ENCODE results near the gene CPA2. TPM values are rescaled to one million over a fixed set of nuclear protein-coding genes. Genes with fewer than 3 reads are reported as not detected.
A peak's percentile ranks its signal among the peaks of the same experiment; 100 is the strongest.

Gene CPA2
- total and polyA plus RNA-seq, 2 experiments from 2014 or later, result not detected

DNA sequence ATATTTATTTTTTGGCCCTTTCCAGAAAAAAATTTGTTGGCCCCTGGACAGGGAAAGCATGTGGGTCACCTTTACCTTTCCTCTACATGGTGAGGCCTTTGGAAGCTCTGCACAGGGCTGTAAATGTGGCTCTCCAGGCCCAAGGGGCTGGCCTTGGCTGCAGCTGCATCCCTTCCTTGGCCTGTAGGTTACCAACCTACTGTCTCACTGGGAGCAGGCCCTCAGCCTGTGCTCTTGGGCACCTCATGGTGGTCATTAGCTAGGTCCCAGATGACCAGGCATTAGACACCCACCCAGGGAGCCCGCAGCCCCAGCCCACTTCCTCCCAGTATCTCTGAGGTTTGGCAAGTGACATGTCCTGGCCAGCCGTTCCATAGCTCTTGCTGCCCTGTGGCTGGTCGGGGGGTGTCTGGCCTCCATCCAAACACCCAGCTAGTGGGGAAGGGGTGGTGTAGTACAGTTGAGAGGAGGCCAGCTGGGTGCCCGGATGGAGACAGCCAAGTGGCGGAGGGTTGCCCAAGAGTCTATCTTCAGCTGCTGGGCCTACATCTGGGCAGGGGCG is 70.8 kb downstream of the CPA2 start:
- Mint-ChIP-seq H3K9me3 (no peaks in the 10 kb centered on the region), H3K36me3 (ENCODE audit: low read depth) (no peaks in the 10 kb centered on the region), H3K27ac (peak overlapping the region; percentile 86), H3K4me1 (peaks cover 18% of the 10 kb centered on the region), H3K27me3 (ENCODE audit: insufficient read depth, low read depth, poor library complexity) (peaks cover 2% of the 10 kb centered on the region), H3K4me3 (no peak overlapping the region)
- Histone ChIP-seq H3F3A (replicated peaks; ENCODE audit: low read depth) (no peaks in the 10 kb centered on the region), H4K20me1 (replicated peaks; ENCODE audit: insufficient read depth) (no peaks in the 10 kb centered on the region), H3K9me2 (ENCODE audit: insufficient read depth) (peaks cover 15% of the 10 kb centered on the region), H3K4me1 (ENCODE audit: insufficient read depth) (peaks cover 17% of the 10 kb centered on the region), H3K4me2 (peak overlapping the region; percentile 68), H3K36me3 (ENCODE audit: insufficient read depth) (no peaks in the 10 kb centered on the region), H2AFZ (peak overlapping the region; percentile 30), H3K4me3 (no peak overlapping the region), H3K79me2 (replicated peaks; ENCODE audit: insufficient read depth) (no peaks in the 10 kb centered on the region), H3K27ac (ENCODE audit: low read depth) (no peak overlapping the region), H3K27me3 (ENCODE audit: insufficient read depth) (no peaks in the 10 kb centered on the region)
- ATAC-seq, result peak; percentile 45
- no peak for DNase-seq (ENCODE audit: low spot score)
- no peak for TF ChIP-seq CREB1 (CRISPR knock-in tag; IDR thresholded peaks at IDR 0.05; ENCODE audit: low read depth)
- TF ChIP-seq, protein P1, sequence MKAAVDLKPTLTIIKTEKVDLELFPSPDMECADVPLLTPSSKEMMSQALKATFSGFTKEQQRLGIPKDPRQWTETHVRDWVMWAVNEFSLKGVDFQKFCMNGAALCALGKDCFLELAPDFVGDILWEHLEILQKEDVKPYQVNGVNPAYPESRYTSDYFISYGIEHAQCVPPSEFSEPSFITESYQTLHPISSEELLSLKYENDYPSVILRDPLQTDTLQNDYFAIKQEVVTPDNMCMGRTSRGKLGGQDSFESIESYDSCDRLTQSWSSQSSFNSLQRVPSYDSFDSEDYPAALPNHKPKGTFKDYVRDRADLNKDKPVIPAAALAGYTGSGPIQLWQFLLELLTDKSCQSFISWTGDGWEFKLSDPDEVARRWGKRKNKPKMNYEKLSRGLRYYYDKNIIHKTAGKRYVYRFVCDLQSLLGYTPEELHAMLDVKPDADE (IDR thresholded peaks at IDR 0.05), result no peak
- TF ChIP-seq ZNF331 (CRISPR knock-in tag; IDR thresholded peaks at IDR 0.05; ENCODE audit: low read depth), result no peak
- TF ChIP-seq ZNF114 (CRISPR knock-in tag; IDR thresholded peaks at IDR 0.05), result no peak
- TF ChIP-seq JUNB (IDR thresholded peaks at IDR 0.05; ENCODE audit: unreplicated experiment), result no peak
- TF ChIP-seq, protein P2, sequence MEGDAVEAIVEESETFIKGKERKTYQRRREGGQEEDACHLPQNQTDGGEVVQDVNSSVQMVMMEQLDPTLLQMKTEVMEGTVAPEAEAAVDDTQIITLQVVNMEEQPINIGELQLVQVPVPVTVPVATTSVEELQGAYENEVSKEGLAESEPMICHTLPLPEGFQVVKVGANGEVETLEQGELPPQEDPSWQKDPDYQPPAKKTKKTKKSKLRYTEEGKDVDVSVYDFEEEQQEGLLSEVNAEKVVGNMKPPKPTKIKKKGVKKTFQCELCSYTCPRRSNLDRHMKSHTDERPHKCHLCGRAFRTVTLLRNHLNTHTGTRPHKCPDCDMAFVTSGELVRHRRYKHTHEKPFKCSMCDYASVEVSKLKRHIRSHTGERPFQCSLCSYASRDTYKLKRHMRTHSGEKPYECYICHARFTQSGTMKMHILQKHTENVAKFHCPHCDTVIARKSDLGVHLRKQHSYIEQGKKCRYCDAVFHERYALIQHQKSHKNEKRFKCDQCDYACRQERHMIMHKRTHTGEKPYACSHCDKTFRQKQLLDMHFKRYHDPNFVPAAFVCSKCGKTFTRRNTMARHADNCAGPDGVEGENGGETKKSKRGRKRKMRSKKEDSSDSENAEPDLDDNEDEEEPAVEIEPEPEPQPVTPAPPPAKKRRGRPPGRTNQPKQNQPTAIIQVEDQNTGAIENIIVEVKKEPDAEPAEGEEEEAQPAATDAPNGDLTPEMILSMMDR (conservative IDR thresholded peaks at IDR 0.05; ENCODE audit: low read depth in 2 of 2), result no peak

- Mint-ChIP-seq H3K4me3 (no peak overlapping the region), H3K27ac (peak overlapping the region; percentile 86; the same call in 1 of the 2 replicates), H3K36me3 (ENCODE audit: low read depth) (no peaks in the 10 kb centered on the region), H3K4me1 (peaks cover 18% of the 10 kb centered on the region), H3K27me3 (ENCODE audit: insufficient read depth, low read depth, poor library complexity) (peaks cover 2% of the 10 kb centered on the region), H3K9me3 (no peaks in the 10 kb centered on the region)
- TF ChIP-seq POLR2AphosphoS5 (IDR thresholded peaks at IDR 0.05; ENCODE audit: low read depth) (no peak), ZNF114 (CRISPR knock-in tag; IDR thresholded peaks at IDR 0.05) (no peak), EZH2 (IDR thresholded peaks at IDR 0.05; ENCODE audit: low read depth, unreplicated experiment) (no peak), ZNF462 (CRISPR knock-in tag; IDR thresholded peaks at IDR 0.05) (no peak), STAT1 (IDR thresholded peaks at IDR 0.05; ENCODE audit: unreplicated experiment) (no peak)
- H3K79me2 ChIP-seq (replicated peaks; ENCODE audit: insufficient read depth), result no peaks in the 10 kb centered on the region
- H3K27ac ChIP-seq (ENCODE audit: low read depth), result peak overlapping the region; percentile 58
- H3K4me2 ChIP-seq, result peak overlapping the region; percentile 68
- peak; percentile 80 for ATAC-seq
- H4K20me1 ChIP-seq (replicated peaks; ENCODE audit: insufficient read depth), result no peaks in the 10 kb centered on the region
- DNase-seq (ENCODE audit: low spot score), result peak; percentile 19
- H3K4me1 ChIP-seq (ENCODE audit: insufficient read depth), result peaks cover 17% of the 10 kb centered on the region
- no peaks in the 10 kb centered on the region for H3K36me3 ChIP-seq (ENCODE audit: insufficient read depth)
- H3K9me2 ChIP-seq (ENCODE audit: insufficient read depth), result peaks cover 15% of the 10 kb centered on the region
- no peaks in the 10 kb centered on the region for H3K27me3 ChIP-seq (ENCODE audit: insufficient read depth)
- peak overlapping the region; percentile 30 for H2AFZ ChIP-seq
- peak overlapping the region; percentile 6; the same call in 1 of the 2 replicates for H3K4me3 ChIP-seq
- H3F3A ChIP-seq (replicated peaks; ENCODE audit: low read depth), result no peaks in the 10 kb centered on the region
Observed at GRCh38 chr7:130338233-130338632, 71.6 kb downstream of the CPA2 start.
